Neural cell (in vitro differentiated cells): ENCODE data around the gene FLT3LG. TPM values are rescaled to one million over a fixed set of nuclear protein-coding genes. Genes with fewer than 3 reads are reported as not detected.

Experiments used
- H2AFZ ChIP-seq: fragments of 200-600, 300-800 bp; sonication (generic), shearing (Covaris generic); 2 replicates; pipeline ENCODE4 v1.6.0; 2014; ENCODE audit warnings: low read depth, mild to moderate bottlenecking, antibody characterized with exemption, low read length, moderate library complexity
- H3F3A ChIP-seq: fragments of 200-600 bp; shearing (Covaris generic); 2 replicates; pipeline ENCODE4 v1.6.1; 2016; ENCODE audit warnings: mild to moderate bottlenecking, moderate library complexity, mixed read lengths, antibody characterized with exemption, low read length; ENCODE audit not compliant: insufficient read depth, poor library complexity, severe bottlenecking
- H3K27ac ChIP-seq: fragments of 200-600, 300-800 bp; sonication (generic), shearing (Covaris generic); 2 replicates; pipeline ENCODE4 v1.5.1; 2014; ENCODE audit warnings: mild to moderate bottlenecking, low read length, moderate library complexity
- H3K27me3 ChIP-seq: fragments of 300-800, 200-600 bp; sonication (generic), shearing (Covaris generic); 2 replicates; pipeline ENCODE4 v1.6.0; 2014; ENCODE audit warnings: mild to moderate bottlenecking, low read depth, low read length, moderate library complexity; ENCODE audit not compliant: insufficient read depth
- H3K36me3 ChIP-seq: fragments of 300-800, 200-600 bp; sonication (generic), shearing (Covaris generic); 2 replicates; pipeline ENCODE4 v1.5.1; 2014; ENCODE audit warnings: mild to moderate bottlenecking, antibody characterized with exemption, low read length, moderate library complexity; ENCODE audit not compliant: insufficient read depth
- H3K4me2 ChIP-seq: fragments of 300-800, 200-600 bp; sonication (generic), shearing (Covaris generic); 2 replicates; pipeline ENCODE4 v1.6.0; 2014; ENCODE audit warnings: mild to moderate bottlenecking, low read length
- H3K4me3 ChIP-seq: fragments of 300-800, 200-600 bp; sonication (generic), shearing (Covaris generic); 2 replicates; pipeline ENCODE4 v1.5.1; 2014; ENCODE audit warnings: mild to moderate bottlenecking, low read length, moderate library complexity
- H3K79me2 ChIP-seq: fragments of 200-600 bp; shearing (Covaris generic); replicated peaks from 2 replicates; pipeline ENCODE4 v1.6.0; 2014; ENCODE audit warnings: mild to moderate bottlenecking, low read length, moderate library complexity; ENCODE audit not compliant: insufficient read depth
- H3K9ac ChIP-seq: fragments of 300-800, 200-600 bp; sonication (generic), shearing (Covaris generic); 2 replicates; pipeline ENCODE4 v1.6.1; 2016; ENCODE audit warnings: mild to moderate bottlenecking, low read length, mixed read lengths
- H3K9me2 ChIP-seq: fragments of 200-600 bp; shearing (Covaris generic); 2 replicates; pipeline ENCODE4 v1.6.1; 2016; ENCODE audit warnings: mild to moderate bottlenecking, low read length, mixed read lengths; ENCODE audit not compliant: insufficient read depth
- H3K9me3 ChIP-seq: fragments of 200-600, 300-800 bp; sonication (generic), shearing (Covaris generic); 2 replicates; pipeline ENCODE4 v1.6.1; 2016; ENCODE audit warnings: mild to moderate bottlenecking, mixed run types, low read length, moderate library complexity, mixed read lengths
- H4K20me1 ChIP-seq: fragments of 200-600 bp; shearing (Covaris generic); 2 replicates; pipeline ENCODE4 v1.6.1; 2016; ENCODE audit warnings: mild to moderate bottlenecking, mixed run types; ENCODE audit not compliant: insufficient read depth
- EP300 ChIP-seq: fragments of 450-650 bp; conservative IDR thresholded peaks from 2 replicates; pipeline ENCODE4 v1.6.1; 2014; ENCODE audit warnings: antibody characterized with exemption, mild to moderate bottlenecking, moderate library complexity; ENCODE audit not compliant: poor library complexity, severe bottlenecking
- EZH2 ChIP-seq: fragments of 200-600, 300-800 bp; shearing (Covaris generic), sonication (generic); IDR thresholded peaks from 2 replicates; pipeline ENCODE4 v1.6.1; 2014; ENCODE audit warnings: antibody characterized with exemption, low read length, borderline replicate concordance, mild to moderate bottlenecking; ENCODE audit not compliant: insufficient read depth, poor library complexity, severe bottlenecking
- MXI1 ChIP-seq: fragments of 450-650 bp; conservative IDR thresholded peaks from 2 replicates; pipeline ENCODE4 v1.6.1; 2014; ENCODE audit warnings: antibody characterized with exemption, mild to moderate bottlenecking; ENCODE audit not compliant: poor library complexity, severe bottlenecking
- POLR2AphosphoS5 ChIP-seq: IDR thresholded peaks from 2 replicates; pipeline ENCODE4 v1.6.1; 2012
- RAD21 ChIP-seq: fragments of 450-650 bp; conservative IDR thresholded peaks from 2 replicates; pipeline ENCODE4 v1.6.1; 2014; ENCODE audit warnings: antibody characterized with exemption, mild to moderate bottlenecking, moderate library complexity
- REST ChIP-seq: IDR thresholded peaks from 2 replicates; pipeline ENCODE4 v1.6.1; 2012; ENCODE audit warnings: borderline replicate concordance
- SMC3 ChIP-seq: fragments of 450-650 bp; conservative IDR thresholded peaks from 2 replicates; pipeline ENCODE4 v1.6.1; 2014; ENCODE audit warnings: antibody characterized with exemption, mild to moderate bottlenecking, moderate library complexity; ENCODE audit not compliant: poor library complexity
- TAF1 ChIP-seq: IDR thresholded peaks from 2 replicates; pipeline ENCODE4 v1.6.1; 2012; ENCODE audit warnings: low read depth
- polyA plus RNA-seq: library from polyadenylated mRNA; depleted of rRNA; stranded (reverse); fragments of >200 nt; gene quantifications from 2 replicates; pipeline ENCODE4 v1.2.3, GENCODE V29; 2014
- TF ChIP-seq, protein P1 (sequence below): fragments of 450-650 bp; IDR thresholded peaks from 2 replicates; pipeline ENCODE4 v1.5.1; 2014; ENCODE audit warnings: antibody characterized with exemption, mild to moderate bottlenecking, moderate library complexity; ENCODE audit not compliant: poor library complexity, severe bottlenecking

Gene FLT3LG
- polyA plus RNA-seq, 1 donor from 2014 or later: not detected

DNA sequence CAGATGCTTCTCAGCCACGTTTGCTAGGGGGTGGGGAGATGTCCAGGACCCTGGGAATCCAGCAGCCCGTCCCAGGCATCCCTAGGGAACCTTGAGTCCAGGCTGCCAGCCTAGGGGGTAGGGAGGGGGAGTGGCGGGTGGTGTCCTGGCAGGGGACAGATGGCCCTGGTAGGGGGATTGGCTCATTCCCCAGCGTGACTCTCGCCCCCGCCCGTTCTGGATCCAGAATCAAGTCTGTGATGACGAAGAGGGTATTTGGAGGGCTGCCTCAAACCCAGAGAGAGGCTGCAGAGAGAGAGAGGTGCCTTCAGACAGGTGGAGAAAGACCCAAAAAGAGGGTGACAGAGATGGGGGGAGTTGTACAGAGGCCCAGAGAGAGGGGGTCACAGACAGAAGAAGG lies 36.8 kb upstream of the FLT3LG start:
- Histone ChIP-seq H3K36me3 (no peaks in the 10 kb centered on the region), H3K4me3 (no peak overlapping the region), H3K9me2 (no peaks in the 10 kb centered on the region), H3K4me2 (no peak overlapping the region), H3F3A (no peaks in the 10 kb centered on the region), H2AFZ (no peak overlapping the region), H3K9ac (no peak overlapping the region), H3K9me3 (peaks cover 5% of the 10 kb centered on the region), H3K27me3 (peaks cover 79% of the 10 kb centered on the region), H4K20me1 (no peaks in the 10 kb centered on the region), H3K27ac (no peak overlapping the region), H3K79me2 (no peaks in the 10 kb centered on the region)
- TF ChIP-seq RAD21 (no peak), MXI1 (no peak), EP300 (no peak), EZH2 (no peak), SMC3 (no peak), TAF1 (no peak), REST (no peak), POLR2AphosphoS5 (no peak)
- TF ChIP-seq, protein P1, sequence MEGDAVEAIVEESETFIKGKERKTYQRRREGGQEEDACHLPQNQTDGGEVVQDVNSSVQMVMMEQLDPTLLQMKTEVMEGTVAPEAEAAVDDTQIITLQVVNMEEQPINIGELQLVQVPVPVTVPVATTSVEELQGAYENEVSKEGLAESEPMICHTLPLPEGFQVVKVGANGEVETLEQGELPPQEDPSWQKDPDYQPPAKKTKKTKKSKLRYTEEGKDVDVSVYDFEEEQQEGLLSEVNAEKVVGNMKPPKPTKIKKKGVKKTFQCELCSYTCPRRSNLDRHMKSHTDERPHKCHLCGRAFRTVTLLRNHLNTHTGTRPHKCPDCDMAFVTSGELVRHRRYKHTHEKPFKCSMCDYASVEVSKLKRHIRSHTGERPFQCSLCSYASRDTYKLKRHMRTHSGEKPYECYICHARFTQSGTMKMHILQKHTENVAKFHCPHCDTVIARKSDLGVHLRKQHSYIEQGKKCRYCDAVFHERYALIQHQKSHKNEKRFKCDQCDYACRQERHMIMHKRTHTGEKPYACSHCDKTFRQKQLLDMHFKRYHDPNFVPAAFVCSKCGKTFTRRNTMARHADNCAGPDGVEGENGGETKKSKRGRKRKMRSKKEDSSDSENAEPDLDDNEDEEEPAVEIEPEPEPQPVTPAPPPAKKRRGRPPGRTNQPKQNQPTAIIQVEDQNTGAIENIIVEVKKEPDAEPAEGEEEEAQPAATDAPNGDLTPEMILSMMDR: no peak

GRCh38 chr19:49438261-49438660 lies 35.8 kb upstream of the FLT3LG start:
- Histone ChIP-seq H3K36me3 (no peaks in the 10 kb centered on the region), H3K9me2 (no peaks in the 10 kb centered on the region), H3K9me3 (no peaks in the 10 kb centered on the region), H3K4me2 (no peak overlapping the region), H2AFZ (no peak overlapping the region), H3K27me3 (peaks cover 79% of the 10 kb centered on the region), H4K20me1 (no peaks in the 10 kb centered on the region), H3K4me3 (no peak overlapping the region), H3K27ac (no peak overlapping the region), H3K79me2 (no peaks in the 10 kb centered on the region), H3F3A (no peaks in the 10 kb centered on the region), H3K9ac (no peak overlapping the region)
- TF ChIP-seq SMC3 (no peak), EZH2 (no peak), RAD21 (no peak), TAF1 (no peak), MXI1 (no peak), POLR2AphosphoS5 (no peak), REST (no peak), EP300 (no peak)
- TF ChIP-seq, protein P1: no peak
